ENCODE measurements around the gene TNFAIP8.
"Not testable (repeated sequence)": the region's sequence is repeated elsewhere in the genome, so short reads cannot be mapped to it uniquely, and the experiment has no call there.

TNFAIP8 gene

DNA sequence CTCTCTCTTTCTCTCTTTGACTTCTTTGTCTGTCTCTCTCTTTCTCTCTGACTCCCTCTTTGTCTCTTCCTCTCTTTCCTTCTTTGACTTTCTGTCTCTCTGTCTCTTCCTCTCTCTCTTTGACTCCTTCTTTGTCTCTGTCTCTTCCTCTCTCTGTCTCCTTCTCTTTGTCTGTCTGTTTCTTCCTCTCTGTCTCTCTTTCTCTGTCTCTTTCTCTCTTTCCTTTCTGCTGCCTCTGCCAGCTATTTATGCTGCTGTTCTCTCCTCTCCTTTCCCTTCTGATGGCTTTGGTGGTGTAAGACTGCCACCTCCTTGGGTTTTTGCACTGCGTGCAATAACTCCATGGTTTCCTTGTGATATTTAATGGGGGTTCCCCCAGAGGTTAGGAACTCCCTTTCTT lies 72.3 kb downstream of the TNFAIP8 start:
- DNase-seq, result not testable (repeated sequence)

DNA sequence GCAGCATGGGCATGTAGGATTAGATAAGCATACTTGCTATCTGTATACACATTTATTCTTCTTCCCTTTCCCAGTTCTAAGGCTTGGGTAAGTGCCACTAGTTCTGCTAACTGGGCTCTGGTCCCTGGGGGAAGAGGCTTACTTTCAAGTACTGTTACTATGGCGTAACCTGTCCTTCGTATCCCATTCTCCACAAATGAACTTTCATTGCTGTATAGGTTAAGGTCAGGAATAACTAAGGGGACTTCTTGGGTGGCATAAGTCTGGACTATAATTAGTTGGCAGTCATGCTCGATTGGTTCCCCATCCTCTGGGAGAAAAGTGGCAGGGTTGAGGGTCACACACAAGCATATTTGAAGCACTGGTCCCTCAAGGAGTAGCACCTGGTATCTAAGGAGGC lies 72.8 kb downstream of the TNFAIP8 start:
- not testable (repeated sequence) for DNase-seq

DNA sequence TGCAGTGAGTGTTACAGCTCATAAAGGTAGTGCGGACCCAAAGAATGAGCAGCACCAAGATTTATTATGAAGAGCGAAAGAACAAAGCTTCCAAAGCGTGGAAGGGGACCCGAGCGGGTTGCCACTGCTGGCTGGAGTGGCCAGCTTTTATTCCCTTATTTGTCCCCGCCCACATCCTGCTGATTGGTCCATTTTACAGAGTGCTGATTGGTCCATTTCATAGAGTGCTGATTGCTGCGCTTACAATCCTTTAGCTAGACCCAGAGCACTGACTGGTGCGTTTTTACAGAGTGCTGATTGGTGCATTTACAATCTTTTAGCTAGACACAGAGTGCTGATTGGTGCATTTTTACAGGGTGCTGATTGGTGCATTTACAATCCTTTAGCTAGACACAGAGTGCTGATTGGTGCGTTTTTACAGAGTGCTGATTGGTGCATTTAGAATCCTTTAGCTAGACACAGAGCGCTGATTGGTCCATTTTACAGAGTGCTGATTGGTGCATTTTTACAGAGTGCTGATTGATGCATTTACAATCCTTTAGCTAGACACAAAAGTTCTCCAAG lies 76.9 kb downstream of the TNFAIP8 start:
- DNase-seq, result not testable (repeated sequence)

DNA sequence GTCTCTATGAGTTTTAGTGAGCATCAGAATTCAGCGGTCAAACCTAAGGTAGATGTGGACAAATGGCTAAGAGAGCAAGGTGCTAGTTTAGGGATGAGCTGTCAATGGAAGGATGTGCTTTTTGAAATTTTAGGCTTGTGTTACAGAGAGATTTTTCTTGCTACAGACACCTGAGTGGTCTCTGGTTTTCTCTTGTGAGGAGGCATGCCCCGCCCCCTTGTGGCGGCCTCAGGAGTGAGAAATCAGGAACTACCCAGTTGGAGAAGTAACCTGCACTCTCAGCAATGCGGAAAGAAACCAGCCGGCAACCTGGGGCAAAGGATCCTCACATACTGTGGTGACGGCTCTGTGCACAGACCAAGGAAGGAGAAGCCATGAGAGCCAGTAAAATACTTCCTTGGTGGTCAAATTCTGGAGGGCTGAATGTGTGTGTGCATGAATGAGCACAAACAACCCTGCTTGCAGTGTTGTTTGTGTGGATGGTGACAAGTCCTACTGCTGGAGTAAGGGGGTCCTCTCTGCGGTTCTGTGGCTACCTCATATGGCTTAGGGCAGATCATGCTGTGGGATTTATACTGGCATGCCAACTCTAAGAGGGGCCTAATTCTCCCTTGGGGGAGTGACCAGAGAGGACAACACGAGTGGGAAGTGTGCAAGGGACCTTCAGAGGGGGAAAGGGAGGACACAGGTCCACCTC lies 79.8 kb downstream of the TNFAIP8 start:
- DNase-seq, result no peak

DNA sequence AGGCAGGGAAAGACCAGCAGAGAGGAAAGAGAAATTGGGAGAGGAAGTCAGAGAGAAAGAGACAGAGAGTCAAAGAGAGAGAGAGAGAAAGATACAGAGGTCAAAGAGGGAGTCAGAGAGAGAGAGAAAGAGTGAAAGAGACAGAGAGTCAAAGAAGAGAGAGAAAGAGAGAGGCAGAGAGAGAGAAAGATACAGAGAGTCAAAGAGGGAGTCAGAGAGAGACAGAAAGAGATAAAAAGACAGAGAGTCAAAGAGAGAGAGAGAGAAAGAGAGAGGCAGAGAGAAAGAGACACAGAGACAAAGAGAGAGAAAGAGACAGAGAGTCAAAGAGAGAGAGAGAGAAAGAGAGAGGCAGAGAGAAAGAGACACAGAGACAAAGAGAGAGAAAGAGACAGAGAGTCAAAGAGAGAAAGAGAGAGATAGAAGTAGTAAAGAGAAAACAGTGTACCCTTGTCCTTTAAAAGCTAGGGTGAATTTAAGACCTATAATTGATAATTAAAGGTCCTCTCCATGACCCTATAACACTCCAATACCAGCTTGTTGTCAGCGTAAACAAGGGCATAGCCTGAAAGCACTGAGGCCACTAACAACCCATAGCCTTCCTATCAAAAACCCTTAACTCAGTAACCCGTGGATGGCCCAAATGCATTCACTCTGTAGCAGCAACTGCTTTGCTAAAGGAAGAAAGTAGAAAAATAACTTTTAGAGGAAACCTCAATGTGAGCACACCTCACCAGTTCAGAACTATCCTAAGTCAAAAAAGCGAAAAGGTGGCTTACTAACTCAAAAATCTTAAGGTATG lies 82.2 kb downstream of the TNFAIP8 start:
- DNase-seq, result not testable (repeated sequence)

DNA sequence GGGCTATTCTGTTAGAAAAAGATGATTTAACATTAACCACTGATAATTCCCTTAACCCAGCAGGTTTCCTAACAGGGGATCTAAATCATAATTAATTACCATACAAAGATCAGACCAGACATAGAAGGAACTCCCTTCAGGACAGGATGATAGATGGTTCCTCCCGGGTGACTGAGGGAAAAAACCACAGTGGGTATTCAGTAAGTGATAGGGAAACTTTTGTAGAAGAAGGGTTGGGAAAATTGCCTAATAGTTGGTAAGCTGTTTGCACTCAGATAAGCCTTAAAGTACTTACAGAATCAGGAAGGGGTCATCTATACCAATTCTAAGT lies 82.7 kb downstream of the TNFAIP8 start:
- not testable (repeated sequence) for DNase-seq

DNA sequence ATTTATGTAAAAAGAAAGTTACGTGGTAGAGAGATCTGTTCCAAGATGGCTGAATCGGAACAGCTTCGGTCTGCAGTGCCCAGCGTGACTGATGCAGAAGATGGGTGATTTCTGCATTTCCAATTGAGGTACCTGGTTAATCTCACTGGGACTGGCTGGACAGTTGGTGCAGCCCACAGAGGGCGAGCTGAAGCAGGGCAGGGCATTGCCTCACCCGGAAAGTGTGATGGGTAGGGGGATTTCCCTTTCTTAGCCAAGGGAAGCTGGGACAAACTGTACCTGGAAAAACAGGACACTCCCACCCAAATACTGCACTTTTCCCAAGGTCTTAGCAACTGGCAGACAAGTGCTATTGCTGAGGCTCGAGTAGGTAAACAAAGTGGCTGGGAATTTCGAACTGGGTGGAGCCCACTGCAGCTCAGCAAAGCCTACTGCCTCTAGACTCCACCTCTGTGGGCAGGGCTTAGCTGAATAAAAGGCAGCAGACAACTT lies 83.4 kb downstream of the TNFAIP8 start:
- DNase-seq, result peak; percentile 42

DNA sequence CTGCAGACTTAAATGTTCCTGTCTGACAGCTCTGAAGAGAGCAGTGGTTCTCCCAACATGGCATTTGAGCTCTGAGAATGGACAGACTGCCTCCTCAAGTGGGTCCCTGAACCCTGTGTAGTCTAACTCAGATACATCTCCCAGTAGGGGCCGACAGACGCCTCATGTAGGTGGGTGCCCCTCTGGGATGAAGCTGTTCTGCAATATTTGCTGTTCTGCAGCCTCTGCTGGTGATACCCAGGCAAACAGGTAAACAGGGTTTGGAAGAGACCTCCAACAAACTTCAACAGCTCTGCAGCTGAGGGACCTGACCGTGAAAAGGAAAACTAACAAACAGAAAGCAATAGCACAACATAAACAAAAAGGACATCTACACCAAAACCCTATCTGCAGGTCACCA lies 83.8 kb downstream of the TNFAIP8 start:
- not testable (repeated sequence) for DNase-seq

DNA sequence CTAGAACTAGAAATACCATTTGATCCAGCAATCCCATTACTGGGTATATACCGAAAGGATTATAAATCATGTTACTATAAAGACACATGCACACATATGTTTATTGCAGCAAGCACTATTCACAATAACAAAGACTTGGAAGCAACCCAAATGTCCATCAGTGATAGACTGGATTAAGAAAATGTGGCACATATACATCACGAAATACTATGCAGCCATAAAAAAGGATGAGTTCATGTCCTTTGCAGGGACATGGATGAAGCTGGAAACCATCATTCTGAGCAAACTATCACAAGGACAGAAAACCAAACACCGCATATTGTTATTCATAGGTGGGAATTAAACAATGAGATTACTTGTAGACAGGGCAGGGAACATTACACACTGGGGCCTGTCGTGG lies 88.8 kb downstream of the TNFAIP8 start:
- DNase-seq, result not testable (repeated sequence)

DNA sequence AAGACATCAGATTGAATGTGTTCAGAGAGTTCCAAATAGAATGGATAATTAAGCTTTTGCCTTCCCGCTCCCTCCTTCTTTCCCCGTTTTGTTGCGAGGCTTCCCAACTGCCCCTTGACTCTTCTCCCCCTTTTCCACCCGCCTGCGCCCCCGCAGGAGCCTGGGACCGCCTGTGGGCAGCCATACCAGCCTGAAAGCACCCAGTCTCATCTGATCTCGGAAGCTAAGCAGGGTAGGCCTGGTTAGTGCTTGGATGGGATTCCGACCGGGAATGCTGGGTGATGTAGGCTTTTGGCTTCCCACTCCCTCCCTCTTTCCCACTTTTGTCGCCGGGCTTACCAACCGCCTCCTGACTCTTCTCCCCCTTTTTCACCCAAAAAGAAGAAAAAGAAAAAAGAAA lies 89.7 kb downstream of the TNFAIP8 start:
- no peak for DNase-seq

All from NCI-H774 (cell line).